GM12878 (cell line): ENCODE results near the gene PPP3CA. TPM values are rescaled to one million over a fixed set of nuclear protein-coding genes. Genes with fewer than 3 reads are reported as not detected.

ENCODE experiments used
- ATAC-seq: fragments of 200-7000 bp; cut with Tn5 transposase; 3 replicates; pipeline ENCODE4 v1.9.1; 2020; ENCODE audit warnings: mild to moderate bottlenecking, moderate library complexity
- BruUV-seq: library from RNA; stranded (reverse); fragments of 400-500 nt; replicated peaks from 2 replicates; lab custom pipeline; 2021; lab: Mats Ljungman, UMichigan
- CTCF ChIA-PET: fragments of 300-600 bp; sonication (Branson Sonifier 250); formaldehyde crosslinking; extraction: SDS; loops from one replicate; lab custom pipeline; 2021; ENCODE audit warnings: inconsistent platforms; lab: Yijun Ruan, JAX
- POLR2A ChIA-PET: fragments of 350-600 bp; formaldehyde crosslinking; extraction: SDS; loops from one replicate; lab custom pipeline; 2021; ENCODE audit warnings: inconsistent platforms; lab: Charles Lee
- RAD21 ChIA-PET: fragments of 300-600 bp; sonication (Branson Sonifier 250); formaldehyde crosslinking; loops from one replicate; lab custom pipeline; 2023; ENCODE audit warnings: antibody characterized with exemption; ENCODE audit not compliant: unreplicated experiment; lab: Charles Lee
- SMC1A ChIA-PET: fragments of 300-600 bp; sonication (Branson Sonifier 250); formaldehyde crosslinking; loops from one replicate; lab custom pipeline; 2023; ENCODE audit not compliant: unreplicated experiment, uncharacterized antibody; lab: Charles Lee
- DNase-seq: peaks from one replicate; pipeline ENCODE4 v3.0.0-alpha.2; 2011; ENCODE audit warnings: low read depth, low spot score
- FAIRE-seq: peaks from 3 replicates; lab custom pipeline; 2011; peaks lifted over from hg19 to GRCh38; lab: Jason Lieb, UNC
- H2AFZ ChIP-seq: 2 replicates; pipeline ENCODE4 v1.6.0; 2011; ENCODE audit warnings: low read depth, low read length, control low read depth; ENCODE audit not compliant: control insufficient read depth
- H3K27ac ChIP-seq: 2 replicates; pipeline ENCODE4 v1.5.1; 2011; ENCODE audit warnings: control low read depth; ENCODE audit not compliant: control insufficient read depth, insufficient read depth
- H3K27me3 ChIP-seq, 2 experiments: replicated peaks in 1 of 2; 2 replicates each; pipeline versions ENCODE4 v1.6.0 to v1.6.1; 2011; ENCODE audit warnings: low read length in 1 of 2; ENCODE audit not compliant: control insufficient read depth in 2 of 2, insufficient read depth in 2 of 2
- H3K36me3 ChIP-seq, 2 experiments: 2 replicates each; pipeline ENCODE4 v1.5.1; 2011; ENCODE audit warnings: low read length in 1 of 2; ENCODE audit not compliant: control insufficient read depth in 2 of 2, insufficient read depth in 2 of 2
- H3K4me1 ChIP-seq: 2 replicates; pipeline ENCODE4 v1.6.1; 2011; ENCODE audit warnings: mild to moderate bottlenecking, low read length, moderate library complexity, mixed read lengths; ENCODE audit not compliant: control insufficient read depth, insufficient read depth
- H3K4me2 ChIP-seq: 2 replicates; pipeline ENCODE4 v1.6.0; 2011; ENCODE audit warnings: control low read depth; ENCODE audit not compliant: control insufficient read depth, insufficient read depth
- H3K4me3 ChIP-seq: fragments of 200-600 bp; sonication (generic); 2 replicates; pipeline ENCODE4 v1.5.1; 2016
- H3K79me2 ChIP-seq: 2 replicates; pipeline ENCODE4 v1.6.0; 2011; ENCODE audit warnings: low read length; ENCODE audit not compliant: control insufficient read depth, insufficient read depth
- H3K9ac ChIP-seq: 2 replicates; pipeline ENCODE4 v1.8.0; 2011; ENCODE audit warnings: low read length, control low read depth, mixed read lengths; ENCODE audit not compliant: control insufficient read depth, insufficient read depth
- H3K9me3 ChIP-seq: replicated peaks from 3 replicates; pipeline ENCODE4 v1.5.1; 2011; ENCODE audit warnings: mild to moderate bottlenecking, low read length; ENCODE audit not compliant: control insufficient read depth, insufficient read depth
- H4K20me1 ChIP-seq: 2 replicates; pipeline ENCODE4 v1.6.0; 2011; ENCODE audit not compliant: control insufficient read depth, insufficient read depth
- ATF7 ChIP-seq: fragments of 450-650 bp; IDR thresholded peaks from 2 replicates; pipeline ENCODE4 v1.6.1; 2016; ENCODE audit warnings: low read depth, mild to moderate bottlenecking
- ETV6 ChIP-seq, 2 experiments: fragments of 450-650 bp in 1 of 2; IDR thresholded peaks in 1 of 2; conservative IDR thresholded peaks in 1 of 2; 2 replicates each; pipeline ENCODE4 v1.6.1; 2014; ENCODE audit warnings: antibody characterized with exemption in 1 of 2, borderline replicate concordance in 1 of 2, low read depth in 1 of 2, mild to moderate bottlenecking in 1 of 2, moderate library complexity in 1 of 2
- HDAC2 ChIP-seq: fragments of 200-600 bp; sonication (generic); IDR thresholded peaks from 2 replicates; pipeline ENCODE4 v1.6.1; 2017
- IKZF2 ChIP-seq, 2 experiments: fragments of 450-650 bp; IDR thresholded peaks; 2 replicates each; pipeline ENCODE4 v1.6.1; 2017; ENCODE audit warnings: mild to moderate bottlenecking in 2 of 2, moderate library complexity in 2 of 2
- JUNB ChIP-seq: IDR thresholded peaks from 2 replicates; pipeline ENCODE4 v1.6.1; 2016; ENCODE audit warnings: antibody characterized with exemption, mild to moderate bottlenecking
- NFYB ChIP-seq: IDR thresholded peaks from 2 replicates; pipeline ENCODE4 v1.6.1; 2011; ENCODE audit warnings: low read depth, mild to moderate bottlenecking, low read length, improper control_type of control experiment, moderate library complexity; ENCODE audit not compliant: insufficient read depth
- NR2C1 ChIP-seq: fragments of 450-650 bp; IDR thresholded peaks from 2 replicates; pipeline ENCODE4 v1.6.1; 2017; ENCODE audit warnings: antibody characterized with exemption, mild to moderate bottlenecking, moderate library complexity
- PAX8 ChIP-seq: fragments of 450-650 bp; IDR thresholded peaks from 2 replicates; pipeline ENCODE4 v1.6.1; 2017; ENCODE audit warnings: mild to moderate bottlenecking, moderate library complexity
- RFX5 ChIP-seq: IDR thresholded peaks from 2 replicates; pipeline ENCODE4 v1.6.1; 2011; ENCODE audit warnings: low read depth, low read length, improper control_type of control experiment
- RUNX3 ChIP-seq: IDR thresholded peaks from 2 replicates; pipeline ENCODE4 v1.6.1; 2012; ENCODE audit warnings: low read length, inconsistent platforms
- SP1 ChIP-seq: IDR thresholded peaks from one replicate; pipeline ENCODE4 v1.6.1; 2011; ENCODE audit warnings: low read depth, low read length
- TBL1XR1 ChIP-seq: IDR thresholded peaks from 2 replicates; pipeline ENCODE4 v1.6.1; 2012; ENCODE audit warnings: low read depth, low read length, improper control_type of control experiment
- ZNF217 ChIP-seq: fragments of 450-650 bp; IDR thresholded peaks from 2 replicates; pipeline ENCODE4 v1.6.1; 2017; ENCODE audit warnings: antibody characterized with exemption, mild to moderate bottlenecking
- ZNF384 ChIP-seq: IDR thresholded peaks from 2 replicates; pipeline ENCODE4 v1.6.1; 2012; ENCODE audit warnings: low read depth, mild to moderate bottlenecking, low read length, improper control_type of control experiment, borderline replicate concordance
- WGBS: methylation state at CpG from one replicate; pipeline ENCODE4 v1.1.6; 2016; ENCODE audit warnings: low lambda C conversion rate; ENCODE audit not compliant: insufficient replicate concordance, insufficient coverage; ENCODE audit errors: missing lambda C conversion rate; 5-methylcytosine and 5-hydroxymethylcytosine counted together
- in situ Hi-C: fragments of 300-500 bp; cut with MboI; formaldehyde crosslinking; loops from 9 replicates; pipeline ENCODE4 v1.14.3; 2018; ENCODE audit warnings: mixed read lengths
- intact Hi-C: fragments of 100-400 bp; cut with micrococcal nuclease; formaldehyde crosslinking; loops from one replicate; pipeline ENCODE4 v1.14.2; 2022; ENCODE audit not compliant: unreplicated experiment
- polyA plus RNA-seq, 11 experiments: library from polyadenylated mRNA; depleted of rRNA in 4 of 11; unstranded in 6 of 11; stranded (reverse) in 5 of 11; fragments of >200 nt; fragmentation: Nextera tagmentation in 4 of 11; fragmentation: Illumina TruSeq in 1 of 11; extraction: Ambion mirVana in 4 of 11; extraction: Trizol in 1 of 11; gene quantifications; 1 replicate in 1 of 11; 2 replicates in 10 of 11; pipeline versions ENCODE4 v1.2.1 to v1.2.3, GENCODE V29; 2011 to 2016; ENCODE audit warnings: inconsistent platforms in 2 of 11, missing spikeins in 2 of 11, low read depth in 1 of 11
- total RNA-seq, 4 experiments: library from RNA; depleted of rRNA in 3 of 4; stranded (reverse); fragments of >200 nt in 3 of 4; fragmentation: Illumina TruSeq in 1 of 4; extraction: Trizol in 1 of 4; gene quantifications; 2 replicates each; pipeline versions ENCODE4 v1.2.1 to v1.2.3, GENCODE V29; 2013 to 2021
- TF ChIP-seq, protein P1 (sequence below): fragments of 450-650 bp; IDR thresholded peaks from 2 replicates; pipeline ENCODE4 v1.6.1; 2017; ENCODE audit warnings: mild to moderate bottlenecking
- TF ChIP-seq, protein P2 (sequence below): fragments of 150-350 bp; IDR thresholded peaks from 2 replicates; pipeline ENCODE4 v1.6.1; 2014; ENCODE audit warnings: mild to moderate bottlenecking, low read depth, low read length
- TF ChIP-seq, protein P3 (sequence below): fragments of 450-650 bp; IDR thresholded peaks from 2 replicates; pipeline ENCODE4 v1.6.1; 2016; ENCODE audit warnings: mild to moderate bottlenecking, moderate library complexity, borderline replicate concordance

The PPP3CA gene
- total and polyA plus RNA-seq, 10 of the 15 experiments (the other 5 are each of a cell fraction or from before 2014, with no cell fraction given): 0.33 to 9.0 (median 1.0) TPM

DNA sequence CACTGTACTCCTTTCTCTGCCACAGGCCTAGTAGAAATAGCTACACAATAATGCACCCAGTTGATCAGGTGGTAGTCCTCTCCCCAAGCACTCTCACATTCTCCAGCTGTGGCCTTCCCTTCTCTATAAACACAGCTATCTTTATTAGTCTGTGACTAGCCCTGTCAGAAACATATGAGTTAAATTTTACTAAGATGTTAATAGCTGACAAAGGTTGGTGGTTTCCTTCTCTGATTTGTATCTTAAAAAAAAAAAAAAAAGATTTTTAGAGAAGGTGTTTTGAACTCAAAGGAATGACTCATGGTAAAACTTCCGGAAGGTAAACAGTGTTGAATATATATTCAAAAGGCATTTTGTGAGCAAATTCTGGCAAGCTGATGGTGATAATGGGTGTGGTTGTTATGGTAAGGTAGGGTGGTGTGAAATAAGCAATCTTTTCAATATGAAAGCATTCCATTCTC, 327.4 kb downstream of the PPP3CA start:
- 0% methylated on average over 1 of the region's 1 CpG for WGBS
- Histone ChIP-seq H3K9ac (no peak overlapping the region), H2AFZ (no peak overlapping the region), H3K79me2 (no peaks in the 10 kb centered on the region), H3K4me2 (peak overlapping the region; percentile 63), H3K4me1 (peaks cover 57% of the 10 kb centered on the region), H3K27me3 (no peaks in the 10 kb centered on the region), H3K27ac (peak overlapping the region; percentile 73; the same call in 1 of the 2 replicates), H4K20me1 (no peaks in the 10 kb centered on the region), H3K36me3 (no peaks in the 10 kb centered on the region), H3K4me3 (no peak overlapping the region), H3K9me3 (peaks cover 2% of the 10 kb centered on the region; the same call in 1 of the 3 replicates)
- ChIA-PET POLR2A (interaction anchor here (0.6 to 1.6 kb wide), 4 partner anchors 19 to 953 kb away, joined by 3 to 6 read pairs (median 4); no protein-coding TSS in a partner anchor), SMC1A (interaction anchor here (0.6 to 2.2 kb wide), 18 partner anchors 9 to 926 kb away, joined by 3 to 13 read pairs (median 4); no protein-coding TSS in a partner anchor), CTCF (interaction anchor here (0.7 to 1.6 kb wide), 6 partner anchors 9 to 1072 kb away, joined by 3 to 5 read pairs (median 4); no protein-coding TSS in a partner anchor), RAD21 (interaction anchor here (0.6 to 2.4 kb wide), 10 partner anchors 9 to 1122 kb away, joined by 3 to 9 read pairs (median 5); no protein-coding TSS in a partner anchor)
- in situ Hi-C loops: loop anchor here (10.0 to 25.0 kb wide), 3 partner anchors 195 to 1183 kb away; no protein-coding TSS in a partner anchor
- ATAC-seq: peak; percentile 58
- FAIRE-seq: no peak
- BruUV-seq: no TSS peak
- intact Hi-C loops: loop anchor here (5.0 kb wide), 3 partner anchors 117 to 327 kb away; partner anchors contain the start of gene PPP3CA
- DNase-seq: peak; percentile 45
- TF ChIP-seq PAX8 (no peak), RFX5 (no peak), JUNB (peak; percentile 19; the same call in 1 of the 2 replicates), ZNF384 (peak; percentile 75; the same call in 1 of the 2 replicates), SP1 (no peak), ETV6 (conservative IDR thresholded peaks at IDR 0.05 in 1 of 2, IDR thresholded peaks at IDR 0.05 in 1 of 2; ENCODE audit: borderline replicate concordance in 1 of 2, low read depth in 1 of 2) (peak in 1 of 2 experiments; percentile 9; a peak in 1 of 4 replicates), HDAC2 (no peak), TBL1XR1 (0 out of 2 replicates have a peak, but pooled peaks have one; percentile 21), NFYB (no peak), NR2C1 (no peak), IKZF2 (IDR thresholded peaks at IDR 0.05) (peak; percentile 9 to 11; a peak in 2 of 4 replicates), ATF7 (peak; percentile 24; the same call in 1 of the 2 replicates), RUNX3 (peak; percentile 17; the same call in 1 of the 2 replicates), ZNF217 (peak; percentile 66)
- TF ChIP-seq, protein P1, sequence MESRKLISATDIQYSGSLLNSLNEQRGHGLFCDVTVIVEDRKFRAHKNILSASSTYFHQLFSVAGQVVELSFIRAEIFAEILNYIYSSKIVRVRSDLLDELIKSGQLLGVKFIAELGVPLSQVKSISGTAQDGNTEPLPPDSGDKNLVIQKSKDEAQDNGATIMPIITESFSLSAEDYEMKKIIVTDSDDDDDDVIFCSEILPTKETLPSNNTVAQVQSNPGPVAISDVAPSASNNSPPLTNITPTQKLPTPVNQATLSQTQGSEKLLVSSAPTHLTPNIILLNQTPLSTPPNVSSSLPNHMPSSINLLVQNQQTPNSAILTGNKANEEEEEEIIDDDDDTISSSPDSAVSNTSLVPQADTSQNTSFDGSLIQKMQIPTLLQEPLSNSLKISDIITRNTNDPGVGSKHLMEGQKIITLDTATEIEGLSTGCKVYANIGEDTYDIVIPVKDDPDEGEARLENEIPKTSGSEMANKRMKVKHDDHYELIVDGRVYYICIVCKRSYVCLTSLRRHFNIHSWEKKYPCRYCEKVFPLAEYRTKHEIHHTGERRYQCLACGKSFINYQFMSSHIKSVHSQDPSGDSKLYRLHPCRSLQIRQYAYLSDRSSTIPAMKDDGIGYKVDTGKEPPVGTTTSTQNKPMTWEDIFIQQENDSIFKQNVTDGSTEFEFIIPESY: no peak
- TF ChIP-seq, protein P2, sequence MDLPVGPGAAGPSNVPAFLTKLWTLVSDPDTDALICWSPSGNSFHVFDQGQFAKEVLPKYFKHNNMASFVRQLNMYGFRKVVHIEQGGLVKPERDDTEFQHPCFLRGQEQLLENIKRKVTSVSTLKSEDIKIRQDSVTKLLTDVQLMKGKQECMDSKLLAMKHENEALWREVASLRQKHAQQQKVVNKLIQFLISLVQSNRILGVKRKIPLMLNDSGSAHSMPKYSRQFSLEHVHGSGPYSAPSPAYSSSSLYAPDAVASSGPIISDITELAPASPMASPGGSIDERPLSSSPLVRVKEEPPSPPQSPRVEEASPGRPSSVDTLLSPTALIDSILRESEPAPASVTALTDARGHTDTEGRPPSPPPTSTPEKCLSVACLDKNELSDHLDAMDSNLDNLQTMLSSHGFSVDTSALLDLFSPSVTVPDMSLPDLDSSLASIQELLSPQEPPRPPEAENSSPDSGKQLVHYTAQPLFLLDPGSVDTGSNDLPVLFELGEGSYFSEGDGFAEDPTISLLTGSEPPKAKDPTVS: no peak
- TF ChIP-seq, protein P3, sequence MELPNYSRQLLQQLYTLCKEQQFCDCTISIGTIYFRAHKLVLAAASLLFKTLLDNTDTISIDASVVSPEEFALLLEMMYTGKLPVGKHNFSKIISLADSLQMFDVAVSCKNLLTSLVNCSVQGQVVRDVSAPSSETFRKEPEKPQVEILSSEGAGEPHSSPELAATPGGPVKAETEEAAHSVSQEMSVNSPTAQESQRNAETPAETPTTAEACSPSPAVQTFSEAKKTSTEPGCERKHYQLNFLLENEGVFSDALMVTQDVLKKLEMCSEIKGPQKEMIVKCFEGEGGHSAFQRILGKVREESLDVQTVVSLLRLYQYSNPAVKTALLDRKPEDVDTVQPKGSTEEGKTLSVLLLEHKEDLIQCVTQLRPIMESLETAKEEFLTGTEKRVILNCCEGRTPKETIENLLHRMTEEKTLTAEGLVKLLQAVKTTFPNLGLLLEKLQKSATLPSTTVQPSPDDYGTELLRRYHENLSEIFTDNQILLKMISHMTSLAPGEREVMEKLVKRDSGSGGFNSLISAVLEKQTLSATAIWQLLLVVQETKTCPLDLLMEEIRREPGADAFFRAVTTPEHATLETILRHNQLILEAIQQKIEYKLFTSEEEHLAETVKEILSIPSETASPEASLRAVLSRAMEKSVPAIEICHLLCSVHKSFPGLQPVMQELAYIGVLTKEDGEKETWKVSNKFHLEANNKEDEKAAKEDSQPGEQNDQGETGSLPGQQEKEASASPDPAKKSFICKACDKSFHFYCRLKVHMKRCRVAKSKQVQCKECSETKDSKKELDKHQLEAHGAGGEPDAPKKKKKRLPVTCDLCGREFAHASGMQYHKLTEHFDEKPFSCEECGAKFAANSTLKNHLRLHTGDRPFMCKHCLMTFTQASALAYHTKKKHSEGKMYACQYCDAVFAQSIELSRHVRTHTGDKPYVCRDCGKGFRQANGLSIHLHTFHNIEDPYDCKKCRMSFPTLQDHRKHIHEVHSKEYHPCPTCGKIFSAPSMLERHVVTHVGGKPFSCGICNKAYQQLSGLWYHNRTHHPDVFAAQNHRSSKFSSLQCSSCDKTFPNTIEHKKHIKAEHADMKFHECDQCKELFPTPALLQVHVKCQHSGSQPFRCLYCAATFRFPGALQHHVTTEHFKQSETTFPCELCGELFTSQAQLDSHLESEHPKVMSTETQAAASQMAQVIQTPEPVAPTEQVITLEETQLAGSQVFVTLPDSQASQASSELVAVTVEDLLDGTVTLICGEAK: peak; percentile 38; the same call in 1 of the 2 replicates
